Fibroblast of skin of right quadriceps (primary cell): ENCODE data around the gene APOBEC3B.
"Not testable (repeated sequence)": the region's sequence is repeated elsewhere in the genome, so short reads cannot be mapped to it uniquely, and the experiment has no call there.

ENCODE experiments used
- DNase-seq: peaks from one replicate; pipeline ENCODE4 v3.0.0-alpha.2; 2013

The APOBEC3B gene

DNA sequence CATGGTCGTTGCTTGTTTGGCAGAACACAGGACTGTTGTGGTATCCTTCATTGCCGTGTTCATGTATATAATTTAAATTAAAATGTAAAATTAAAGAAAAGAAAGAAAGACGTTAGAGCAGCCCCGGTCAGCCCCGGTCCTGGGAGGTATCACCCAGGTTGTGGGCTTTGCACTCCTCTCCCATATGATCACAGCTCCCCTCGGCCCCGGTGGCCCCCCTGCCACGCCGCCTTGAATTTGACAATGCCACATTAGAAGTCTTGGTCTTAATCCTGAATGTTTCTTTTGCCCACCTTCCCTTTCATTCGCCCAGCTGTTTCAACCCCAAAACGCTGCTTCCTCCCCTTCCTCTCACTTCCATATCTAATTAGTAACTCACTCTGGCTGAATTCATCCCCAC is 13.3 kb upstream of the APOBEC3B start:
- no peak for DNase-seq

DNA sequence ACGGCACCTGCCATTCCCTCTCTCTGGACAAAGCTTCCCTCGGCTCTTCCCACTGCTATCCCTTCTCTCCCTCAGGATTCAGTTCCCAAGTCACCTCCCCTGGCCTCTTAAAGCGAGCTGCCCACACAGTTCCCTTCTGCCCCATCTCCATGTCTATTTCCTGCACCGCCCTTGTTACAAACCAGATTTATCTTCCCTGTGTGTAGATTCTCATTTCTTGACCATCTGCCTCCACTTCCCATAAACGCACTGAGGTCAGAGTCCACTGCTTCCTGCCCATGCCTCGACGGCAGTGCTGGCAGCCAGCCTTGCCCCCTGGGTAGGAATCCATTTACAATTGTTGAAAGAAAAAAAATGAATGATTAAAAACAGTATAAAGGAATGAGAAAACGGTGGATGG is 11.6 kb upstream of the APOBEC3B start:
- no peak for DNase-seq

- DNase-seq: no peak
Measured at GRCh38 chr22:38971202-38971601, 10.9 kb upstream of the APOBEC3B start.

- DNase-seq: no peak
Measured at GRCh38 chr22:38971791-38972190, 10.4 kb upstream of the APOBEC3B start.

DNA sequence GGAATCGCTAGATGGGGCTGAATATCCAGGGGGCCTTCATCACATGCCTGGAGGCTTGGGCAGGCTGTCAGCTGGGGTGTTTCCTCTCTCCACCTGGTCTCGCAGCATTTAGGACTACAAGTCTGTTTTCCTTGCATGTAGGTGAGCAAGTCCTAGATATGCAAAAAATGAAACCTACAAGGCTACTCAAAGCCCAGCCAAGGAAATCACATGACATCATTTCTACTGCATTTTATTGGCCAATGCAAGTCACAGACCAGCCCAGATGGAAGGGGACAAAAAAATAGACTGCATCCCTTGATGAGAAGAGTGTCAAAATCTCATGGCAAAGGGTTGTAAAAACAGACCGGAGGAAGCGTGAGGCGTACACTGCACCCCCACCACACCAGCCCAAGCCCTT is 9.6 kb upstream of the APOBEC3B start:
- DNase-seq: no peak

- DNase-seq: no peak
Measured at GRCh38 chr22:38973289-38974169, 8.6 kb upstream of the APOBEC3B start.

- no peak for DNase-seq
Measured at GRCh38 chr22:38974170-38974825, 7.8 kb upstream of the APOBEC3B start.

DNA sequence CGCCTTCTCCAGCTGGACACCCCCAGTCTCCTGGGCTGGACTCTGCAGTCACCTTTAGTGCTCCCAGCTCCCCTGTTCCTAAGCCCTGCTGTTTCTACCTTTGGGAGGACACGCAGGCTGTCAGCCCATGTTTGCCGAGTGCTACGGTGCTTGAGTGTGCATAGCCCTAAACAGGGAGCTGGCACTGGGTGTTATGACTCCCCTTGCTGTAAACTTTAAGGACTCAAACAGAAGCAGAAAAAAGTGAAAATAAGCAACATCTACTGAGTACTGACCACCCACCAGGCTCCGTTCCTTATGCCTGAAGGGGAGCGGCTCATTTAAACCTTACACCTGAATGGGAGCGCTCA is 7.3 kb upstream of the APOBEC3B start:
- DNase-seq: no peak

DNA sequence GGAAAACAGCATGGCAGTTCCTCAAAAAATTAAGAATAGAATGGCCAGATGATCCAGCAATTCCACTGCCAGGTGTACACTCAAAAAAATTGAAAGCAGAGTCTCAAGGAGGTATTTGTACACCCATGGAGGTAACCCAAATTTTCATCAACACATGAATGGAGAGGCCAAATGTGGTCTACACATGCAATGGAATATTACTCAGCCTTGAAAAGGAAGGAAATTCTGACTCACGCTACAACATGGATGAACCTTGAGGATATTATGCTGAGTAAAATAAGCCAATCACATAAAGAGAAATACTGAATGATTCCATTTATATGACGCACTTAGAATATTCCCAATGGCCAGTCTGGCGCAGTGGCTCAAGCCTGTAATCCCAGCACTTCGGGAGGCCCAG is 4.9 kb upstream of the APOBEC3B start:
- not testable (repeated sequence) for DNase-seq

- DNase-seq: not testable (repeated sequence)
Measured at GRCh38 chr22:38980587-38980986, 1.6 kb upstream of the APOBEC3B start.

DNA sequence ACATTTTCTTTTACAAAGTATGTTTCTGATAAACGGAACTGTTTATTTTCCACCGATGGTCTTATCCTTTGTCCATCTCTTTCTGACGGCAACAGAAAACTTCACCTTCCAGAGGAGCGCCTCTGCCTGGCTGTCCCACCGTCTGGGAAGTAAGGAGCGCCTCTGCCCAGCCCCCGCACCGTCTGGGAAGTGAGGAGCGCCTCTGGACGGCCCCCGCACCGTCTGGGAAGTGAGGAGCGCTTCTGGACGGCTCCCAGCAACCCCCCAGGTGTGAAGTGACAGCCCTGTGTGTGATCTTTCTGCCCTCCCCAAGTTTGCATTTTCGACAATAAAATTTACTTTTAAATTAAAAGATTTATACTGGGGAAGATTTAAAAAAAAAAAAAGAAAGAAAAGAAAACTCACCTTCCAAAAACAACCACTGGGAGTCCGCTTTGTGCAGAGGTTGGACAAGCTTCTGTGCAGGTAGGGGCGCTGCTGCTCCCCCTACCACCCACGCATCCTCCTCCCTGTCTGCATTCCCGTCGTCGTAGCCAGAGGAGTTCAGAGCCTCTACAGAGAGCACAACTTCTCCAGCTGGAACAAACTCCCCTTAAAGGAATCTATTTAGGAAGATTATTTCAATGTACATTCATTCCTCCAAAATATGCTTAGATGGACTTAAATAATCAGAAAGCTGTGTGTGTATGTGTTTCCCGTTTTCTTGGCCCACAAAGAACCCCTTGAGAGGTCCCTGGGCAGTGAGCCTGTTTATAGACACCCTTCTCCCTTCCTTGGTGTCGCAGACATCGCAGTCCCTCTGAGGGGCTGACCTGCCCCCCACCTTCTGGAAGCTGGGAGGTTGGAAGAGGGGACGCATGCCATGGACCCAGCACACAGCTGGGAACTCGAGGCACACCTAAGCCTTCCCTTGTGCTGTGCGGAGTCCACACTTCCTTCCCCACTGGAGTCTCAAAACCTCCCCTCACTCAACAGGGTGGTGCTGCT is 849 bp upstream of the APOBEC3B start:
- DNase-seq: peak; percentile 17

GRCh38 chr22:38984224-38984623 is 2.1 kb downstream of the APOBEC3B start:
- no peak for DNase-seq

DNA sequence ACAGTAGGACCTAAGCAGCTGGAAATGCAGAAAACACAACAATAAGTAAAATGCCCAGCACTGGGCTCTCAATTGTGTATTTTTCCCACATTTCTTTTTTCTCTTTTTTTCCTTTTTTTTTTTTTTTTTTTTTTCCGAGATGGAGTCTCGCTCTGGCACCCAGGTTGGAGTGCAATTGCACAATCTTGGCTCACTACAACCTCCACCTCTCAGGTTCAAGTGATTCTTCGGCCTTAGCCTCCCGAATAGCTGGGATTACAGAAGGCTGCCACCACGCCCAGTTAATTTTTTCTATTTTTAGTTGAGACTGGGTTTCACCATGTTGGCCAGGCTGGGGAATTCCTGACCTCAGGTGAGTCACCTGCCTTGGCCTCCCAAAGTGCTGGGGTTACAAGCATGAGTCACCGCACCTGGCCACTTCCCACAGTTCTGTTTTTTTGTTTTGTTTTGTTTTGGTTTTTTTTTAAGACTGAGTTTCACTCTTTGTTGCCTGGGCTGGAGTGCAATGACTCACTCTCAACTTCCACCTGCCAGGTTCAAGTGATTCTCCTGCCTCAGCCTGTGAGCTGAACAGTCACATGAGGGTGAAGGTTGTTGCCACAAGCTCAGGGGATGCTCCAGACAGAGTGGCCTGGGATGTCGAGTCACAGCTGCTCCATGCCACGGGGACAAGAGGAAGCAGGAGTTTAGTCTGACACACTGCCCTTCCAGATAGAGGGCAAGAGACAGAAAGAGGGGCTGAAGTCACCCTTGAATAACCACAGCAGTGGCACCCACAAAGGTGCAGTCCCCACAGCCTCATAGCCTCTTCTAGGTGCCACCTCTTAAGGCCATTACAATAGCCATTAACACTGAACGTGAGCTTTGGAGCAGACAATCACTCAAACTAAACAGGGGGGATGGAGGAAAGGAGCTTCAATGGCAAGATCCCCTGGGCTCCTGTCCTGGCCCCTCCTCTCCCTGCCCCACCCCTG is 2.9 kb downstream of the APOBEC3B start:
- peak; percentile 17 for DNase-seq

GRCh38 chr22:38986629-38987028 is 4.5 kb downstream of the APOBEC3B start:
- no peak for DNase-seq

DNA sequence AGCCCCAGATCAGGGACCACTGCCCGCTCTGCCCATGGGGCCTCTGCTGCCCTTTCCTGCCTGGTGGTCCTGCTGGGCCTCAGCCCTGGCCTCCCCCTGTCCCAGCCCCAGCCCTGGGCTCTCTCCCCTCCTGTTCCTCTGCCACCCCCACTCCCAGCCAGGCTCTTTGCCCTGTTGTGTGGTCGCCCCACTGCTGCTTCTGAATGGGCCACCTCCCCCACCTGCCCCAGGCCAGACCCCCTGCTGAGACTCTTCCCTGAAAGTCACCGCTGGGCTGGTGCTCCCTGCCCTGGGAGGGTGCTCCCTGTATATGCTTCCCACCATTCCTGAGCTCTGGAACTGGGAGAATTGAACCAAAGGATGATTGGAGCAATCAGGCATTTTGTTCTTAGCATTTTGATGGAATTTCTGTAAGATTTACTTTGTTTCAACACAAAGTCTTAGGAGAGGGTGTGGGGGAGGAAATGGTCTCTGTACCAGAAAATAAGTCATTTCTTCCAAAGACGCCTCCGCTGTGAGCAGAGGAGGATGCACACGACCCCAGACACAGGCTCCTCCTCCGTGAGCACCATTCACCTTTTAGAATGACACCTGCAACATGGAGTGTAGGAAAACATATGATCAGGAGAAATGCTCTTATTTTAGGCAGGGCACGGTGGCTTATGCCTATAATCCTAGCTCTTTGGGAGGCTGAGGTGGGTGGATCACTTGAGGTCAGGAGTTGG is 5.2 kb downstream of the APOBEC3B start:
- DNase-seq: no peak

DNA sequence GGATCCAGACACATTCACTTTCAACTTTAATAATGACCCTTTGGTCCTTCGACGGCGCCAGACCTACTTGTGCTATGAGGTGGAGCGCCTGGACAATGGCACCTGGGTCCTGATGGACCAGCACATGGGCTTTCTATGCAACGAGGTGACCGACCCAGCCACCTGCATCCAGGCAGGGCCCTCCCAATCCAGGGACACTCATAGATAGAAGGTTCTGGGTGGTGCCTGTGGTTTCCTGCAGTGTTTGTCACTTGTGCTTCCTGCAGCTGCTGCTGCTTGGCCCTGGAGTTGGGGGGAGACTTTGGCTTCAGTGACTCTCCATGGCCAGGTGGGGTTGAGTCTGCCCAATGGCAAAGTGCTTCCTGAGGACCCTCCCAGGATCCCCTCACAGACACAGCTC is 7.3 kb downstream of the APOBEC3B start:
- DNase-seq: no peak

DNA sequence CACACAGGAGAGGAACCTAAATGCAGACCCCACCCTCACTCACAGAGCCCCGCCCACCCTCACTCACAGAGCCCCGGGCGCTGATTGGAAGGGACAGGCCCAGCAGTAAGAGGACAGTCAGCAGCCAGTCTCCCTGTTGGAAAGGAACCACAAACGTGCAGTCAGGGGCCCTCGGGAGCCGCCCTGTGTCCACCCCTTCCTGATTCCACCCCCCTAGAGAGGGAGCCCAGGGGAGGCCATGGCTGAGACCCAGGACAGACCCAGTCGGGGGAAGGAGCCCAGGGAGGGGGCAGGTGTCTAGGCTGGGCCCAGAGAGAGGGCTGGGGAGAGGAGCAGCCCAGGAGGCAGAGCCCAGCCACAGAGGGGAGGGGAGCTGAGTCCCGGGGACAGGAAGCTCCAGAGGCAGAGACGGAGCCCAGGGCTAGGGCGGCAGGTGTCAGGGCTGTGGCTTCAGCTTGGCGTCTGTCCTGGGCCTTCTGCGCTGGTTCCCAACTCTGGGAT is 10.8 kb downstream of the APOBEC3B start:
- DNase-seq: not testable (repeated sequence)

GRCh38 chr22:38996105-38996504 is 14.0 kb downstream of the APOBEC3B start:
- DNase-seq: no peak

- no peak for DNase-seq
Measured at GRCh38 chr22:38997518-38997917, 15.4 kb downstream of the APOBEC3B start.

DNA sequence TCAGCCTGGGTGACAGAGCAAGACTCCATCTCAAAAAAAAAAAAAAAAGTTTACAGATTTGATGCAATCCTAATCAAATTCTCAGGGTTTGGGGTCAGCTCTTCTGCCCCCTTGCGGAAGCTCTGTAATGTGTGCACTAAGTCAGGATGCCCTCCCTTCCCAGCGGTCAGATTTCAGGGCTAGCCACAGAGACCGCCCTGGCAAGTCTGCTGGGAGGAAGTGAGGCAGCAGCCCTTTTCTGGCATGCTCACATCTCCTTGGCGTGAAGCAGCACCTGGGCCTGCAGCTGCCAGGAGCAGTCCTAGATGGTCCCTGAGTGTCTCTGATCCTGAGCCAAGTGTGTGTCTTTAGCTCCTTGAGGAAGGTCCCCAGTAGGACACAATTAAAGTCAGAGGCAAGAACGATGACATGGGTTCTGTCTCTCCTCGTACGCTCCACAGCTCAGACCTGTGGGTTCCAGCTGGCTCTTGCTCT is 21.1 kb downstream of the APOBEC3B start:
- DNase-seq: peak; percentile 82

- no peak for DNase-seq
Measured at GRCh38 chr22:39007177-39007576, 25.0 kb downstream of the APOBEC3B start.
